ENCODE results near the gene GNAO1. TPM values are rescaled to one million over a fixed set of nuclear protein-coding genes. Genes with fewer than 3 reads are reported as not detected.

Gene GNAO1
- polyA plus RNA-seq, 1 donor (not counting 4 experiments of a cell fraction or from before 2014, with no cell fraction given): 0.13 TPM

DNA sequence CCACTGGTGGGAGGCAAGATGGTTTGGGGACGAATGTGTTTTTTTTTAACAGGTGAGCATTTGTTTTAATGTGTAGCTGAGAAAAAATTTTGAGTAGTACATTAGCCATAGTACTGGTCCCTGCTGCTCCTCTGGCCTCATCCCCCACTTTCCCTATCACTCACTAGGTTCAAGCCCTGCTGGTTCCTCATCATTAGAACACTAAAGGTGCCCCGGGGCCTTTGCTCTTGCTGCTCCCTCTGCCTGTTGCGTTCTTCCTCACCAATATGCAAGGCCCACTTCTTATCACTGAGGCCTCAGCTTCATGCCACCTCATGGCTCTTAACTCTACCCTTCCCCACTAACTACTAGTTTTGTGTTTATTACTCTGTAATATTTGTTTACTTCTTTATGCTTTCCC is 74.5 kb downstream of the GNAO1 start:
- no peak overlapping the region for H3K27ac ChIP-seq (ENCODE audit: control insufficient read depth, insufficient read depth, low read length)
- DNase-seq (ENCODE audit: low read depth, low spot score) (no peak), FAIRE-seq (no peak)
- no peaks in the 10 kb centered on the region for H3K27me3 ChIP-seq (ENCODE audit: control insufficient read depth, extremely low read depth, insufficient read depth, low read length)
- H3K79me2 ChIP-seq (ENCODE audit: control insufficient read depth, insufficient read depth, low read length): no peaks in the 10 kb centered on the region
- H4K20me1 ChIP-seq (ENCODE audit: control insufficient read depth, extremely low read depth, insufficient read depth, low read length): no peaks in the 10 kb centered on the region
- H3K9ac ChIP-seq (ENCODE audit: control insufficient read depth, extremely low read depth, insufficient read depth, low read length): no peak overlapping the region
- H3K36me3 ChIP-seq (ENCODE audit: control insufficient read depth in 2 of 2, extremely low read depth in 1 of 2, insufficient read depth in 2 of 2, low read length in 2 of 2): no peaks in the 10 kb centered on the region
- H3K4me1 ChIP-seq (ENCODE audit: control insufficient read depth, extremely low read depth, insufficient read depth, low read length): peaks cover 6% of the 10 kb centered on the region
- H2AFZ ChIP-seq (ENCODE audit: control insufficient read depth, low read length): no peak overlapping the region
- no peak overlapping the region for H3K4me2 ChIP-seq (ENCODE audit: control insufficient read depth, extremely low read depth, insufficient read depth, low read depth, low read length)
- H3K9me1 ChIP-seq (ENCODE audit: control insufficient read depth, extremely low read depth, insufficient read depth, low read length): no peaks in the 10 kb centered on the region
- H3K9me3 ChIP-seq (ENCODE audit: control insufficient read depth, low read depth, low read length): no peaks in the 10 kb centered on the region
- no peak overlapping the region for H3K4me3 ChIP-seq (ENCODE audit: control insufficient read depth in 2 of 3, extremely low read depth in 1 of 3, insufficient read depth in 2 of 3, low read depth in 1 of 3, low read length in 3 of 3)
- TF ChIP-seq, protein P1, sequence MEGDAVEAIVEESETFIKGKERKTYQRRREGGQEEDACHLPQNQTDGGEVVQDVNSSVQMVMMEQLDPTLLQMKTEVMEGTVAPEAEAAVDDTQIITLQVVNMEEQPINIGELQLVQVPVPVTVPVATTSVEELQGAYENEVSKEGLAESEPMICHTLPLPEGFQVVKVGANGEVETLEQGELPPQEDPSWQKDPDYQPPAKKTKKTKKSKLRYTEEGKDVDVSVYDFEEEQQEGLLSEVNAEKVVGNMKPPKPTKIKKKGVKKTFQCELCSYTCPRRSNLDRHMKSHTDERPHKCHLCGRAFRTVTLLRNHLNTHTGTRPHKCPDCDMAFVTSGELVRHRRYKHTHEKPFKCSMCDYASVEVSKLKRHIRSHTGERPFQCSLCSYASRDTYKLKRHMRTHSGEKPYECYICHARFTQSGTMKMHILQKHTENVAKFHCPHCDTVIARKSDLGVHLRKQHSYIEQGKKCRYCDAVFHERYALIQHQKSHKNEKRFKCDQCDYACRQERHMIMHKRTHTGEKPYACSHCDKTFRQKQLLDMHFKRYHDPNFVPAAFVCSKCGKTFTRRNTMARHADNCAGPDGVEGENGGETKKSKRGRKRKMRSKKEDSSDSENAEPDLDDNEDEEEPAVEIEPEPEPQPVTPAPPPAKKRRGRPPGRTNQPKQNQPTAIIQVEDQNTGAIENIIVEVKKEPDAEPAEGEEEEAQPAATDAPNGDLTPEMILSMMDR (optimal IDR thresholded peaks at IDR 0.05 in 1 of 3, IDR thresholded peaks at IDR 0.05 in 1 of 3, conservative IDR thresholded peaks at IDR 0.05 in 1 of 3; ENCODE audit: extremely low read depth in 1 of 3, insufficient read depth in 2 of 3, low read length in 3 of 3): no peak
- TF ChIP-seq EZH2 (IDR thresholded peaks at IDR 0.05; ENCODE audit: low read length): no peak
- dilution Hi-C loops (cut with MboI; ENCODE audit: extremely low pct_ligation_motif_present, low sequenced_read_pairs): no loop called here

DNA sequence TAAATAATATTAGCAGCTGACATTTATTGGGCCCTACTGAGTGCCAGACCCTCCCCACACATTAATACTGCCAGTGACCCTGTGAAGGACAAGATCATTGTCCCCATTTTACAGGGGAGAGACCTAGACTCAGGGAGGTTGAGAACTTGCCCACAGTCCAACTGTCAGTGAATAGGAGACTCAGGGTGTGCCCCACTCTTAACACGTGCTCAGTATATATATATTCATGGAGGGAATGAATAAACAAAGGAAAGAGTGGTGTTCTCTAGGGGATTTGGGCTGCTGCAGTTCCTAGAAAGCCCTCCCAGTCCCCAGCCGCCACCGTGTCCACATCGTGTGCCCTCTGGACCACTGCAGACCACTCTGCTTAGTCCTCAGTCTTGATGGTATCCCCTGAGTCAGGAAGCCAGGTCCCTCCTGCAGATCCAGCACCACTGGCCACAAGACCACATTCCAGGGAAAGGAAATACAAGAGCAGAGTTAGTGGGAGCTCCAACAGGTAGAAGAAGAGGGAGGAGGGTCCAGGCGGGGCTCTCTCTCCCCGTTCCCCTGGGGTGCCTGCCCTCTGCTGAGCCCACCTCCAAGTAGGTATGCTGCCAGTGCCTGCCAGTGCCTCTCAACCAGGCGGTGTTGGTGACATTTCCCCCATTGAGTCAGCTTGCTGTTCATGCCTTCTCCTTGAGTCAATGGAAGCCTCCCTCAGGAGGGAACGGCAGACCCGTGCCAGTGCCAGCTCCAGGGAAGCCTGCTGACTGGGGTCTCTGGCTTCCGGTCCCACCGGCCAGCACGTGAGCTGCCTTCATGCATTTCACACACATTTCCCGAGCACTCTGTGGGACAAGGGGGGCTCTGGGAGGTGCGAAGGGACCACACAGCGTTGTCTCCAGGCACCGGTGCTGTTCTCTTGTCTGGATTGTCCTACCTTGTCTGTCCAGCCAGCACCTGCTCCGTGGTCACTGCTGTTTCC is 75.6 kb downstream of the GNAO1 start:
- Histone ChIP-seq H3K36me3 (ENCODE audit: control insufficient read depth in 2 of 2, extremely low read depth in 1 of 2, insufficient read depth in 2 of 2, low read length in 2 of 2) (no peaks in the 10 kb centered on the region), H3K27me3 (ENCODE audit: control insufficient read depth, extremely low read depth, insufficient read depth, low read length) (no peaks in the 10 kb centered on the region), H3K4me1 (ENCODE audit: control insufficient read depth, extremely low read depth, insufficient read depth, low read length) (peaks cover 1% of the 10 kb centered on the region), H2AFZ (ENCODE audit: control insufficient read depth, low read length) (no peak overlapping the region), H3K79me2 (ENCODE audit: control insufficient read depth, insufficient read depth, low read length) (no peaks in the 10 kb centered on the region), H3K9ac (ENCODE audit: control insufficient read depth, extremely low read depth, insufficient read depth, low read length) (no peak overlapping the region), H3K4me3 (ENCODE audit: control insufficient read depth in 2 of 3, extremely low read depth in 1 of 3, insufficient read depth in 2 of 3, low read depth in 1 of 3, low read length in 3 of 3) (no peak overlapping the region), H3K4me2 (ENCODE audit: control insufficient read depth, extremely low read depth, insufficient read depth, low read depth, low read length) (no peak overlapping the region), H3K27ac (ENCODE audit: control insufficient read depth, insufficient read depth, low read length) (no peak overlapping the region), H4K20me1 (ENCODE audit: control insufficient read depth, extremely low read depth, insufficient read depth, low read length) (no peaks in the 10 kb centered on the region), H3K9me3 (ENCODE audit: control insufficient read depth, low read depth, low read length) (no peaks in the 10 kb centered on the region), H3K9me1 (ENCODE audit: control insufficient read depth, extremely low read depth, insufficient read depth, low read length) (no peaks in the 10 kb centered on the region)
- FAIRE-seq (no peak), DNase-seq (ENCODE audit: low read depth, low spot score) (no peak)
- dilution Hi-C loops (cut with MboI; ENCODE audit: extremely low pct_ligation_motif_present, low sequenced_read_pairs): no loop called here
- TF ChIP-seq, protein P1 (optimal IDR thresholded peaks at IDR 0.05 in 1 of 3, IDR thresholded peaks at IDR 0.05 in 1 of 3, conservative IDR thresholded peaks at IDR 0.05 in 1 of 3; ENCODE audit: extremely low read depth in 1 of 3, insufficient read depth in 2 of 3, low read length in 3 of 3): no peak
- no peak for TF ChIP-seq EZH2 (IDR thresholded peaks at IDR 0.05; ENCODE audit: low read length)

All from keratinocyte (primary cell).